HepG2 (cell line): Measurements from ENCODE around the gene RPUSD3.

ENCODE experiments used
- ATM ChIP-seq: fragments of 450-650 bp; IDR thresholded peaks from 2 replicates; pipeline ENCODE4 v1.7.1; 2017; ENCODE audit warnings: mild to moderate bottlenecking, borderline replicate concordance
- BRCA1 ChIP-seq: sonication (generic); formaldehyde crosslinking; IDR thresholded peaks from 2 replicates; pipeline ENCODE4 v1.4.0; 2020; ENCODE audit warnings: missing genetic modification reagents
- FOXM1 ChIP-seq: sonication (generic); formaldehyde crosslinking; IDR thresholded peaks from 2 replicates; pipeline ENCODE4 v1.5.0; 2020; ENCODE audit warnings: missing genetic modification reagents
- GTF2F1 ChIP-seq: fragments of 150-350 bp; IDR thresholded peaks from 2 replicates; pipeline ENCODE4 v1.6.1; 2014; ENCODE audit warnings: low read length
- NFRKB ChIP-seq: fragments of 450-650 bp; IDR thresholded peaks from 2 replicates; pipeline ENCODE4 v1.6.1; 2017
- RFX1 ChIP-seq: fragments of 450-650 bp; IDR thresholded peaks from 2 replicates; pipeline ENCODE4 v1.6.1; 2017
- RFX5 ChIP-seq: IDR thresholded peaks from 2 replicates; pipeline ENCODE4 v1.6.1; 2011; ENCODE audit warnings: low read depth, low read length, improper control_type of control experiment
- TSC22D2 ChIP-seq: sonication (generic); formaldehyde crosslinking; IDR thresholded peaks from 2 replicates; pipeline ENCODE4 v1.5.1; 2020; ENCODE audit warnings: missing genetic modification reagents, mild to moderate bottlenecking, borderline replicate concordance
- TF ChIP-seq, protein P1 (sequence below): IDR thresholded peaks from 2 replicates; pipeline ENCODE4 v1.6.1; 2016

DNA sequence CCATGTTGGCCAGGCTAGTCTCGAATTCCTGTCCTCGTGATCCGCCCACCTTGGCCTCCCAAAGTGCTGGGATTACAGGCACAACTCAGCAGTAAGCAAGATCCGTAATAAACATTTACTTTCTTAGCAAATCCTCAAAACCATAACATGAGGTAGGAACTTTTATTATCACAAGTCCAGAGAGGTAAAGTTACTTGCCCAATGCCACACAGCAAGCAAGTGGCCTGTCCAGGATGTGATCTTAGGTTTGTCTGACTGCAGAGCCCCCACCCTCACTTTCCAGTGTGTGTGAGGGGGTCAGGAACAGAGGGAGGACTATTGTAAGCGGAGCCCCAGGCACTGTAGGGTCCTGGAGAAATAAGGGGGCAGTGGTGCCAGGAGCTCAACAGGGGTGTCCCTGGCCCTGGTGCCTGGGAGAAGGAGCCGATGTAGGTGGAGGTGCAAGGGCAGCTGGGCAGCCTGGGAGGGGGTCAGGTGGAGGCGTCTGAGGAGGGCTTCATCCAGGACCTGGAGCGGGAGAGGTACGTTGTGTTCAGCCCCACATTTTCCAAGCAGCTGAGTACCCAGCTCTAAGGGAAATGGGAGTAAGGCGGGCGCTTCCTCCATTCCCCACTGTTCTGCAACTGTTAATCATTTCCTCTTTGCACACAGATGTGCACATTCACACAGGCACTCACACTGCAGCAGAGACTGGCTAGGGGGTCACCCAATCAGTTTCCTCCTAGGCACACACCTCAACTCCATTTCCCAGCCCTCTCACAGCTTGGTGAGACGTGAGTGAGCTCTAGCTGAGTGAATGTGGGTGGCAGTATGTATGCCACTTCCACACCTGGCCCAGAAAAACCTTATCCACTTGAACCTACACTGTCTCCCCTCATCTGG lies 5.9 kb downstream of the RPUSD3 start:
- TF ChIP-seq RFX1 (no peak), TSC22D2 (CRISPR knock-in tag) (no peak), GTF2F1 (no peak), NFRKB (no peak), FOXM1 (CRISPR knock-in tag) (no peak), ATM (no peak), BRCA1 (CRISPR knock-in tag) (no peak), RFX5 (no peak)
- TF ChIP-seq, protein P1, sequence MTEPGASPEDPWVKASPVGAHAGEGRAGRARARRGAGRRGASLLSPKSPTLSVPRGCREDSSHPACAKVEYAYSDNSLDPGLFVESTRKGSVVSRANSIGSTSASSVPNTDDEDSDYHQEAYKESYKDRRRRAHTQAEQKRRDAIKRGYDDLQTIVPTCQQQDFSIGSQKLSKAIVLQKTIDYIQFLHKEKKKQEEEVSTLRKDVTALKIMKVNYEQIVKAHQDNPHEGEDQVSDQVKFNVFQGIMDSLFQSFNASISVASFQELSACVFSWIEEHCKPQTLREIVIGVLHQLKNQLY (CRISPR knock-in tag): no peak
